CD14-positive monocyte (primary cell): ENCODE data around the gene MAP3K3. TPM values are rescaled to one million over a fixed set of nuclear protein-coding genes. Genes with fewer than 3 reads are reported as not detected.

Experiments used
- DNase-seq, 3 donors: peaks; one replicate each; pipeline ENCODE4 v3.0.0-alpha.2; 2011 to 2022
- H2AFZ ChIP-seq: 2 replicates; pipeline ENCODE4 v1.6.0; 2012; ENCODE audit warnings: mild to moderate bottlenecking, low read depth, low read length, inconsistent platforms; ENCODE audit not compliant: insufficient read depth, poor library complexity, severe bottlenecking
- H3K27ac ChIP-seq, 2 donors: 1 replicate in 1 of 2; 2 replicates in 1 of 2; pipeline ENCODE4 v1.5.1; 2012 to 2013; ENCODE audit warnings: low read length in 2 of 2, control low read depth in 1 of 2, inconsistent platforms in 1 of 2, low read depth in 1 of 2, mild to moderate bottlenecking in 1 of 2
- H3K27me3 ChIP-seq, 2 donors: one replicate each; pipeline versions ENCODE4 v1.6.0 to v1.6.1; 2011 to 2013; ENCODE audit warnings: low read length in 2 of 2; ENCODE audit not compliant: control insufficient read depth in 2 of 2, insufficient read depth in 2 of 2
- H3K36me3 ChIP-seq, 2 donors: replicated peaks in 1 of 2; 1 replicate in 1 of 2; 2 replicates in 1 of 2; pipeline versions ENCODE4 v1.5.1 to v1.6.1; 2012 to 2013; ENCODE audit warnings: low read length in 2 of 2, control low read depth in 1 of 2, inconsistent platforms in 1 of 2, mild to moderate bottlenecking in 1 of 2; ENCODE audit not compliant: insufficient read depth in 2 of 2, control insufficient read depth in 1 of 2
- H3K4me1 ChIP-seq, 2 donors: 1 replicate in 1 of 2; 2 replicates in 1 of 2; pipeline versions ENCODE4 v1.5.1 to v1.6.1; 2012 to 2013; ENCODE audit warnings: low read length in 2 of 2, control low read depth in 1 of 2, inconsistent platforms in 1 of 2, mild to moderate bottlenecking in 1 of 2, moderate library complexity in 1 of 2; ENCODE audit not compliant: insufficient read depth in 2 of 2, control insufficient read depth in 1 of 2
- H3K4me2 ChIP-seq: replicated peaks from 2 replicates; pipeline ENCODE3; 2012; ENCODE audit warnings: low read length, moderate library complexity, mild to moderate bottlenecking; ENCODE audit not compliant: poor library complexity, severe bottlenecking; ENCODE audit errors: extremely low read depth
- H3K4me3 ChIP-seq, 3 experiments: fragments of 200-600 bp in 1 of 3; sonication (generic) in 1 of 3; replicated peaks in 1 of 3; 1 replicate in 2 of 3; 2 replicates in 1 of 3; pipeline ENCODE4 v1.5.1; 2011 to 2013; ENCODE audit warnings: low read length in 3 of 3, mild to moderate bottlenecking in 3 of 3, control low read depth in 2 of 3, low read depth in 2 of 3, inconsistent platforms in 1 of 3, moderate library complexity in 1 of 3
- H3K79me2 ChIP-seq: 2 replicates; pipeline ENCODE4 v1.6.0; 2012; ENCODE audit warnings: mild to moderate bottlenecking, control low read depth, inconsistent platforms, low read length, moderate library complexity; ENCODE audit not compliant: insufficient read depth
- H3K9ac ChIP-seq: 2 replicates; pipeline ENCODE4 v1.6.0; 2017; ENCODE audit warnings: low read length, mild to moderate bottlenecking; ENCODE audit not compliant: insufficient read depth, poor library complexity, severe bottlenecking
- H3K9me3 ChIP-seq, 2 donors: replicated peaks in 1 of 2; 1 replicate in 1 of 2; 2 replicates in 1 of 2; pipeline versions ENCODE4 v1.5.1 to v1.6.1; 2012 to 2013; ENCODE audit warnings: low read length in 2 of 2, control low read depth in 1 of 2; ENCODE audit not compliant: control insufficient read depth in 1 of 2, insufficient read depth in 1 of 2
- H4K20me1 ChIP-seq: 2 replicates; pipeline ENCODE4 v1.6.0; 2012; ENCODE audit warnings: mild to moderate bottlenecking, low read length, control low read depth, moderate library complexity; ENCODE audit not compliant: insufficient read depth
- H3K27ac Mint-ChIP-seq, 7 donors: one replicate each; pipeline ENCODE4 v1.8.0; 2020; ENCODE audit warnings: mild to moderate bottlenecking in 7 of 7, mixed read lengths in 7 of 7, moderate library complexity in 6 of 7, inconsistent platforms in 2 of 7
- H3K27me3 Mint-ChIP-seq, 3 donors: one replicate each; pipeline ENCODE4 v1.8.0; 2021 to 2022; ENCODE audit warnings: low read depth in 3 of 3, mild to moderate bottlenecking in 3 of 3, mixed read lengths in 3 of 3, moderate library complexity in 3 of 3, inconsistent platforms in 1 of 3
- H3K36me3 Mint-ChIP-seq, 2 donors: one replicate each; pipeline ENCODE4 v1.8.0; 2020; ENCODE audit warnings: mixed read lengths in 2 of 2, inconsistent platforms in 1 of 2, mild to moderate bottlenecking in 1 of 2
- H3K4me1 Mint-ChIP-seq: one replicate; pipeline ENCODE4 v1.8.0; 2020; ENCODE audit warnings: mild to moderate bottlenecking, mixed read lengths
- H3K4me3 Mint-ChIP-seq, 2 donors: one replicate each; pipeline ENCODE4 v1.8.0; 2020; ENCODE audit warnings: mild to moderate bottlenecking in 2 of 2, mixed read lengths in 2 of 2, moderate library complexity in 1 of 2
- H3K9me3 Mint-ChIP-seq, 7 donors: one replicate each; pipeline ENCODE4 v1.8.0; 2020 to 2022; ENCODE audit warnings: mixed read lengths in 7 of 7, mild to moderate bottlenecking in 6 of 7, moderate library complexity in 6 of 7, inconsistent platforms in 2 of 7
- CTCF ChIP-seq: fragments of 200-600 bp; IDR thresholded peaks from one replicate; pipeline ENCODE4 v1.8.0; 2022; ENCODE audit warnings: antibody characterized with exemption, mild to moderate bottlenecking
- WGBS: methylation state at CpG from one replicate; pipeline ENCODE4 v1.1.5; 2013; ENCODE audit warnings: missing lambda C conversion rate; ENCODE audit not compliant: insufficient coverage; 5-methylcytosine and 5-hydroxymethylcytosine counted together
- intact Hi-C, 2 donors: fragments of 100-400 bp; cut with micrococcal nuclease; formaldehyde crosslinking; loops; one replicate each; pipeline versions ENCODE4 v1.15.0 to v1.15.1; 2023
- polyA plus RNA-seq, 3 donors: library from polyadenylated mRNA; depleted of rRNA in 1 of 3; unstranded in 2 of 3; stranded (reverse) in 1 of 3; fragments of 300-500 nt in 2 of 3; fragments of >200 nt in 1 of 3; fragmentation: Illumina TruSeq in 2 of 3; gene quantifications; 1 replicate in 2 of 3; 2 replicates in 1 of 3; pipeline ENCODE4 v1.2.3, GENCODE V29; 2012 to 2021

MAP3K3 gene
- polyA plus RNA-seq, 3 donors: 52.2 to 219 (median 63.6) TPM

DNA sequence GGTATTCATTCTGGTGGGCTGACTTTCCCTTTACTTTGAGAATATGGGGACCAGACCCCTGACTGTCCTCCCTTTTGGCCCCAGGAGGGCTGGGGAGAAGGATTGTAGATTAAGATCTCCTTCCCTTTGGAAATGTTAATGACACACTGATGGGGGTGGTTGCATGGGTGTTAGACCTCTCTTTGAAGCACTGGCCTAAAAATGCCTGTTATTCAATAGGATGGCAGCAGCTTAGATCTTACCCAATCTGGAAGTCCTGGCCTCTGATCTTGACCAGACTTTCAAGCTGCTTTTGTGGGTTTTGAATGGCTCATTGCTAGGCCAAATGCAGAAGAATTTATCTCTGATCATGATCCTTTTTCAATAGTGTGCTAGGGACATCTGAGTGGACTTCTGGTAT is 25.7 kb downstream of the MAP3K3 start:
- Mint-ChIP-seq H3K9me3 (no peaks in the 10 kb centered on the region), H3K4me3 (no peak overlapping the region), H3K27me3 (peaks cover 0 to 2% (median 1%) of the 10 kb centered on the region in 3 donors), H3K36me3 (peaks cover 60 to 76% of the 10 kb centered on the region in 2 donors), H3K27ac (peak overlapping the region in 5 of 7 donors; percentile 9 to 92 (median 71)), H3K4me1 (peaks cover 96% of the 10 kb centered on the region)
- H3K4me3 ChIP-seq: peak overlapping the region in 1 of 3 experiments; percentile 36
- intact Hi-C loops: no loop called here
- peaks cover 36% of the 10 kb centered on the region for H4K20me1 ChIP-seq
- DNase-seq: no peak
- peaks cover 29 to 50% of the 10 kb centered on the region in 2 donors for H3K36me3 ChIP-seq
- H3K4me2 ChIP-seq: no peak overlapping the region
- no peak overlapping the region for H3K9ac ChIP-seq
- H2AFZ ChIP-seq: no peak overlapping the region
- H3K27me3 ChIP-seq: no peaks in the 10 kb centered on the region
- peaks cover 79% of the 10 kb centered on the region for H3K79me2 ChIP-seq
- TF ChIP-seq CTCF: no peak
- peaks cover 92 to 100% of the 10 kb centered on the region in 2 donors for H3K4me1 ChIP-seq
- H3K27ac ChIP-seq: peak overlapping the region in 1 of 2 donors; percentile 92
- no peaks in the 10 kb centered on the region for H3K9me3 ChIP-seq

- Histone ChIP-seq H3K9ac (no peak overlapping the region), H3K9me3 (no peaks in the 10 kb centered on the region), H3K4me1 (peaks cover 83 to 93% of the 10 kb centered on the region in 2 donors), H2AFZ (no peak overlapping the region), H4K20me1 (peaks cover 45% of the 10 kb centered on the region), H3K36me3 (peaks cover 39 to 66% of the 10 kb centered on the region in 2 donors), H3K27me3 (no peaks in the 10 kb centered on the region), H3K79me2 (peaks cover 70% of the 10 kb centered on the region), H3K4me3 (peak overlapping the region in 1 of 3 experiments; percentile 49), H3K27ac (peak overlapping the region in 1 of 2 donors; percentile 50), H3K4me2 (peak overlapping the region; percentile 60)
- Mint-ChIP-seq H3K9me3 (no peaks in the 10 kb centered on the region), H3K27me3 (peaks cover 0 to 2% (median 1%) of the 10 kb centered on the region in 3 donors), H3K36me3 (peaks cover 69 to 83% of the 10 kb centered on the region in 2 donors), H3K4me1 (peaks cover 91% of the 10 kb centered on the region), H3K27ac (peak overlapping the region; percentile 7 to 88 (median 75)), H3K4me3 (peak overlapping the region in 1 of 2 donors; percentile 20)
- intact Hi-C loops: loop anchor here in 1 of 2 donors (5.0 kb wide), 1 partner anchor 47 kb away; no protein-coding TSS in a partner anchor
- DNase-seq: peak; percentile 37 to 63 (median 56)
- WGBS: no CpG with 5 or more reads among the region's 1 CpG
- TF ChIP-seq CTCF: no peak
Measured at GRCh38 chr17:63649813-63650212, 27.6 kb downstream of the MAP3K3 start.
